ENCODE data around the gene SH3GLB1.

SH3GLB1 gene

DNA sequence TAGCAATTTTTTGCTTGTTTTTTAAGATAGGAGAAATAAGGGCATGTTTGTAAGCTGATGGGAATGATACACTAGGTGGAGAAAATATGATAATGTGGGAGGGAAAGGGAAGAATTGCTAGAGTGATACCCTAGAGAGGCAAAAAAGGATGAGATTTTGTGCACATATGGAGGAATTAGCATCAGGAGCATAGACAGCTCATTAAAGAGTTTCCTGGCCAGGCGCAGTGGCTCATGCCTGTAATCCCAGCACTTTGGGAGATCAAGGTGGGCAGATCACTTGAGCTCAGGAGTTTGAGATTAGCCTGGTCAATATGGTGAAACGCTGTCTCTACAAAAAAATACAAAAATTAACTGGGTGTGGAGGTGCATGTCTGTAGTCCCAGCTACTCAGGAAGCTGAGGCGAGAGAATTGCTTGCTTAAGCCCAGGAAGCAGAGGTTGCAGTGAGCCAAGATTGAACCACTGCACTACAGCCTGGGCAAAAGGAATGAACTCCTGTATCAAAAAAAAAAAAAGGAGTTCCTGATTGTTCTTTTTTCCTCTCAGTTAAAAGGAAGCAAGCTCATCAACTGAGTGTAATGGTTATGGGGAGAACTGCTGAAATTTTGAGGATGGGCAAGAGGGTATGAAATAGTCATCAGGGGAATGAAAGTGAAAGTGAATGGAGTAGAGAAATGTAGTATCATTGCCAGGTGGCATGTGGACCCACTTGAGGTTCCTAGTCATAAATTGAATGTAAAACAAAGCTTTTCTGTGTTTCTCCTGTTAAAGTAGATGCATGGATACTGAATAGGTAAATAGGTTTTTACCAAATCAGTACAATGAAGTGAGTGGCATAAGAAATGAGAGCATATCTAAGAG is 35.5 kb downstream of the SH3GLB1 start:
- DNase-seq, result no peak

GRCh38 chr1:86741947-86742572 is 37.7 kb downstream of the SH3GLB1 start:
- peak; percentile 11 for DNase-seq

- no peak for DNase-seq
These were observed 42.9 kb downstream of the SH3GLB1 start for GRCh38 chr1:86747304-86747703.

- no peak for DNase-seq
These were observed 44.4 kb downstream of the SH3GLB1 start for GRCh38 chr1:86748622-86749373.

GRCh38 chr1:86750076-86750475 is 45.7 kb downstream of the SH3GLB1 start:
- no peak for DNase-seq

- DNase-seq, result no peak
These were observed 46.2 kb downstream of the SH3GLB1 start for GRCh38 chr1:86750530-86750929.

DNA sequence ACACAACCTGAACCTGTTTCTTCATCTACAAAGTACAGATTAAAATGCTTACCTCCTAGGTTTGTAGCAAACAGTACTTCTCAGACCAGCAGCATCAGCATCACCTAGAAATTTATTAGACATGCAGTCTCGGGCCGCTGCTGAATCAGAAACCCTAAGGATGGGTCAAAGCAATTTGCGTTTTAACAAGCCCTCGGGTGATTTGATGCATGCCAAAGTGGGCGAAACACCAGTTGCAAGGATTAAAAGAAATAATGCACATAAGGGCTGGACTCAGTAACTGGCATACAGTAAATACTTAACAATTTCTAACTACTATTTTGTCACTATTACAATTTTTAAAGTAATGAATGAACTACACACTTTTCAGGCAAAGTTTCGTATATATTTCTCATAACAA is 47.5 kb downstream of the SH3GLB1 start:
- no peak for DNase-seq

DNA sequence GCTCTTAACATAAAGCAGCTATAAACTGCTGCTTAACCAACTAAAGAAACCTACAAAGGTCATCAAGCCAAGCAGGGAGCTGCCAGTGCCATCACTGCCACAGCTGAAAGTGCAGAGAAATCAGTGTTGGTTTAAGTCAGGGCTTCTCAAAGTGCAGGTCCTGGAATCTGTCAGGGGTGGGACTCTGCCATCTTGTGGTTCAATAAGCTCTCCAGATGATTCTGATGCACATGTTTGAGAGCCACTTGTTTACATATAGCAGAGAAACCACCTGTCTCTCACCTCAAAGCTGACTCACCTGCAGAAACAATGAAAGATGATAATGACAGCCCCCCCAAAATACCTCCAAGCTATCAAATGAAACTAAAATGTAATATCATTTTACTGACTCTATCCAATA is 49.3 kb downstream of the SH3GLB1 start:
- DNase-seq, result no peak

GRCh38 chr1:86754265-86754974 is 50.0 kb downstream of the SH3GLB1 start:
- DNase-seq, result no peak

GRCh38 chr1:86756062-86756406 is 51.7 kb downstream of the SH3GLB1 start:
- DNase-seq, result no peak

DNA sequence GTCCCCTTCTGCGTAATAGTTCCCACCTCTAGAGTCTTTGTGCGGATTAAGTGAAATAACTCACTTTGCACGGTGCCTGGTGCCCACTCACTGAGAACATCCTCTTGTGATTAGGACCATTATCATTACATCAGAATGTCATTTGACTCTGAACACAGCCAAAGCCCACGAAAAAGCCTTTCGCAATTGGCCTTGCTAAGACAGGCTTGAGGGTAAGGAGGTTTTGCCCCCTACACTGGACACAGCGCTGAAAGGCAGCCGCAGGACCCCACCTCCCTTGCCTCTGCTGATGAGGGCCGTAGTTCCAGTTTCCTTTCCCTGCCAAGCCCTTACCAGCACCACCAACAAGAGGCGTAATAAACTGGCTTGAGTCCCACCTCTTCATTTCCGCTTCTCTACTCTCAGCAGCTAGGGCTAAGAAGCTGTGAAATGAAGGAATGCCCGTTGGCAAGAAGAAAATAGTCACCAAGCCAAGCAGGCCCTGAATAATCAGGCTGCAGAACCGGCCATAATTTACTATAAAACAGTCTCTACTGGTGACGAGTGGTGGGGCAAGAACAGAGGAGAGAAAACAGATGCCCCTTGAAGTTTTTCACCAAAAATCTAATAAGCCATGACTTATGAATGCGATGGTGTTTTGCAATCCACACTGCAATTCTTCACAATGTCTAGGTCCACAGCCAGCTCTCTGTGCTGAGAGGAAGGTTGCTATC is 53.1 kb downstream of the SH3GLB1 start:
- DNase-seq, result no peak

GRCh38 chr1:86758570-86758969 is 54.2 kb downstream of the SH3GLB1 start:
- no peak for DNase-seq

DNA sequence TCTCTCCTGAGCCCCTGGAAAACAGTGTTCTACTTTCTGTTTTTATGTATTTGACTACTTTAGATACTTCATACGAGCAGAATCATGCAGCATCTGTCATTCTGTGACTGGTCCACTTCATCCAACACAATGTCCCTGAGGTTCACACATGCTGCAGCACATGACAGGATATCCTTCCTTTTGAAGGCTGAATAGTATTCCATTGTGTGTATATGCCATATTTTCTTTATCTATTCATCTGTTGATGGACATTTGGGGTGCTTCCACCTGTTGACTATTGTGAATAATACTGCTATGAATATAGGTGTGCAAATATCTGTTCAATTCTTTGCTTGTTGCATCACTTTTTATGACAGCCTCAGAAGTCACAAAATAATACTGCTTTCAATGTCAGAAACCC is 55.8 kb downstream of the SH3GLB1 start:
- no peak for DNase-seq

- no peak for DNase-seq
These were observed 58.0 kb downstream of the SH3GLB1 start for GRCh38 chr1:86762336-86762735.

DNA sequence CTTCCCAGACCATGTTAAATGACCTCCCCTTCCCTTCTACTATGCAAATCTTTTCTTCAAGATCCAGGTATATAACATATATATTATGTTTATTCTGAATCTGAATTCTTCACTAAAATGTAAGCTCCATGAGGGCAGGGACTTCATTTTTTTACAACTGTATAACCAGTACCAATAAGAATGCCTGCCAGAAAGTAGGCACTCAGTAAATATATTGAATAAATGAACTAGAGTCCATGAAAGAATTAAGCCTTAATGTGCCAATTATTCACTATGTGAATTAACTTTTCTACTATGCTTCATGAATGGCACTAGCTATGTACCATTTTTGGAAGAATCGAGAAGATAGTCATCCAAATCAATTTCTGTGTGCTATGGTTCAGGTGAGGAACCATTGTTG is 60.1 kb downstream of the SH3GLB1 start:
- DNase-seq, result no peak

DNA sequence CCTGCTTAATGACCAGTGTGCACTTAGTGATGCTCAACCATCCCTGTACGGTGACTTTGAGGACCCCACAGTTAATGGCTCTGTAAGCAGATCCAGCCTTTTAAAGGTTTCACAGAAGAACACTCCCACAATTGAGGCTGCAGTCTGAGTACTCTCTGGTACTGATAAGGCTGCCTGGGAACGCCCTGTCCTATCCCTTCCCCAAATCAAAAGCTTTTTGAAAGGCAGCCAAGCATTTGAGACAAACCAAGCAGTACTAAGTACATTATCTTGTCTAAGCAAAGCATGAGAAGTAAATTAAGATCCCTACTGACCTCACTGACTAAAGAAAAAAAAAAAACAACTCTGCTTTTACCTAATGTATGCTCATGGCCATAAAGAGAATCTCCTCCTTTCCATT is 60.7 kb downstream of the SH3GLB1 start:
- DNase-seq, result no peak

GRCh38 chr1:86765674-86766073 is 61.3 kb downstream of the SH3GLB1 start:
- DNase-seq, result no peak

GRCh38 chr1:86768554-86768953 is 64.2 kb downstream of the SH3GLB1 start:
- DNase-seq, result no peak

- no peak for DNase-seq
These were observed 64.7 kb downstream of the SH3GLB1 start for GRCh38 chr1:86769065-86769464.

DNA sequence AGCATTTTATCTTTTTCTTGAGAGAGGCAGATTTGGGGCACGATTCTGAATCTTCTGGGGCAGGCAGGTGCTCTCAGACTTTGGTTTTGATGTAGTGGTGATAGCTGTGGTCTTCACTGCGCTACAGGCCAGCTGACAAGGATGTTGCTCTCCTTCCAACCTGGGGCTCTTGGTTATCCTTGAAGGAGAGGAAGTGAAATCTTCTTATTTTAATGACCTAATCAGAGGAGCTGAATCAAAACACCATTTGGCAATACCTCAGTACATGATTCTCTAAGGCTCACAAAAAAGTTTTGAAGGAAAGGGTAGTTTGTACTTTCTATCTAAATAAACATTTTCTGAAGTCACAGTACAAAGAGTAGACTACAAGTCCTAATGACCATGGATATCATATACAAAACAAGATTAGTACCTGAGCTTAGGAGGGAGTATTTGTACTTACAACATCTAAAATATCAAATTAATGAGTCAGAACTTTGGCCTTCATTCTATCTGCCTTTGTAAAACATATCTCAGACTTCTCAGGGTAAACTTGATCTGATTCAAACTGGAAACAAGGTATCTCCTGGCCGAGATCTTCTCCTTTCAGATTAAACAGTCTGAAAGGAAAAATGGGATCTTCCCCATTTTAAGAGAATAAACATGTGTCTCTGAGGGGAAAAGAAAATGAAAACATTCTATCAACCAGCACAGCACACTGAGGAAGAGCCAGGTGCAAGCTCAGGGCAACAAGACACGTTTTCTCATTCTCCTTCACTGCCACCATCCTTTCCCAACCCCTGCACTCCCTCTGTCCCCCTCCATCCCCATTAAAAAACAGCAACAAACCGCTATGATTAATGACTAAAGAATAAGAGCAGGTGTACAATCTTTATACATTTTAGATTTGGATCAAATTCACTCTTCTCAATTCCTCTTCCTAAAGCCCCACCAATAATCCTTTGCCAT is 69.2 kb downstream of the SH3GLB1 start:
- no peak for DNase-seq

Measured in NCI-H1048 (cell line).